DND-41 (cell line): ENCODE data around the gene ST13.

Source experiments
- CTCF ChIP-seq: IDR thresholded peaks from 2 replicates; pipeline ENCODE4 v1.5.1; 2012; ENCODE audit warnings: borderline replicate concordance, low read length, moderate library complexity, mild to moderate bottlenecking; ENCODE audit not compliant: poor library complexity, severe bottlenecking; ENCODE audit errors: extremely low read depth
- EZH2 ChIP-seq: IDR thresholded peaks from 3 replicates; pipeline ENCODE4 v1.6.1; 2012; ENCODE audit warnings: borderline replicate concordance, low read depth, mild to moderate bottlenecking, moderate library complexity, low read length, inconsistent platforms; ENCODE audit not compliant: severe bottlenecking

- TF ChIP-seq CTCF: no peak
- TF ChIP-seq EZH2: no peak
Measured at GRCh38 chr22:40803321-40803720, 53.1 kb downstream of the ST13 start.
